T-helper 22 cell (primary cell): ENCODE data around the gene SIT1.

Source experiments
- DNase-seq: peaks from one replicate; pipeline ENCODE4 v3.0.0-alpha.2; 2020; ENCODE audit warnings: low read depth

SIT1 gene, protein sequence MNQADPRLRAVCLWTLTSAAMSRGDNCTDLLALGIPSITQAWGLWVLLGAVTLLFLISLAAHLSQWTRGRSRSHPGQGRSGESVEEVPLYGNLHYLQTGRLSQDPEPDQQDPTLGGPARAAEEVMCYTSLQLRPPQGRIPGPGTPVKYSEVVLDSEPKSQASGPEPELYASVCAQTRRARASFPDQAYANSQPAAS

DNA sequence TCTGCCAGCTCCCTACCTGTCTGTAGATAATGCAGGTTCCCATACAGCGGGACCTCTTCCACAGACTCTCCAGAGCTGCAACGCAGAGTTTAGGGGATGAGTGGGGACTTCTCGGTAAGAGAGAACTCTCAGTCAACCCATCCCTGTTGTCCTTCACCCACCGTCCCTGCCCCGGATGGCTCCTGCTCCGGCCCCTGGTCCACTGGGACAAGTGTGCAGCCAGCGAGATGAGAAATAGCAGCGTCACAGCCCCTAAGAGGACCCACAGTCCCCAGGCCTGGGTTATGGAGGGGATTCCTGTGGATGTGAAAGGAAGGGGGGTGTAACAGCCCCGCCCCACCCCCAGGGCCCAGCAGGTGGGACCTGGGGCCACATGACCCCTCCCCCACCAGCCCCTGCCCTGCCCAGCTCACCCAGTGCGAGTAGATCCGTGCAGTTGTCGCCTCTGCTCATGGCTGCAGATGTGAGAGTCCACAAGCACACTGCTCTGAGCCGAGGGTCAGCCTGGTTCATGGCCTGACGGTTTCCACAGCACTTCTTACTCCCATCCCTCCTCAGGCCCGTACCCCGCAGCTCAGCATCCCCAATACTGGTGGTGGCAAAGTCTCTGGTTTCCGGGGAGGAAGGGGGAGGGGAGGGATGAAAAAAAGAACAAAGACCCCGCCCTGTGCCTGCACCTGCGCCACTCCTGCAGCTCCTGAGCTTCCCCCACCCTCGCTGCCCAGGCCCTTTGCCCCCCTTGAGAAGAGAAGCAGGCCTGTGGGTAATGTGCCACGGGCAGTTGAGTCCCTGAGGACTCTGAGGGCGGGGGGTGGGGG is at the start of gene SIT1:
Gene SIT1, minus strand, starts transcription at position 591 of the 818 bp plus-strand sequence. Its CDS starts 78 bp downstream, at position 513.
- DNase-seq = no peak

DNA sequence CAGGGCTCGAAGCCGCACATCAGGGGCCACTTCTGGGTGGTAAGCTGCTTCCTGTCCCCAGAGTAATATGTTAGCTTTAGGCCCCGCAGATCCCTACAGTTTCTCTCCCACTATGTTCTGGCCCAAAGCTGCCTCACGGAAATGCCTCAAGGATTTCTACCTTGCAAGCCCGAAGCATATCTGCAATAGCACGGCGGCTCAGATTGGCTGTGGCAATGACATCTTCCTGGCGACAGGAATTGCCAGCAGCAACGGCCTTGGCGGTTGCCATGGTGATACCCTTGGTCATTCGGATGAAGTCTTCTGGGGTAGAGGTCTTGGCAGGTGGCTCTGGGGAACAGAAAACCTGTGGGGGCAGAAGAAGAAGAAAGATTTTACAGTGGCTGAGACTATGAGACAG is 49.3 kb upstream of the SIT1 start:
- DNase-seq = no peak

- no peak for DNase-seq
These were observed 47.5 kb upstream of the SIT1 start for GRCh38 chr9:35698231-35698630.

DNA sequence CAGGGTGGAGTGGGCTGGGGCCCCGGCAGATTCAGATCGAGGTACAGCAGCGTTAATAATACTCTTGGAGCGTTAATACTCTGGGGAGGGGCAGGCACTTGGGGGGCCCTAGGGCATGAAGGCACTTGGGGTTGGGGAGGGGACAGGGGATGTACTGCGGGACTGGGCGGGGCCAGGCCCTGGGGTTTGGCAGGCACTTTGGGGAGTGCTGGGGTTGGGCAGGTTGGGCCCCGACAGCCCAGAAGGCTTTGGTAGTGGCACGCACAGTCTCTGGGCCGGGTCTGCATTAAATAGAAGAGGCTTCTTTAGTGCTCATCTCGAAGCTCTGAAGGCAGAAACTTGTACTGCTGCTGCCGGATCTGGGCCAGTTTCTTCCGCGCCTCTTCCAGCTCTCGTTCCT is 46.8 kb upstream of the SIT1 start:
- no peak for DNase-seq

- DNase-seq = no peak
These were observed 45.9 kb upstream of the SIT1 start for GRCh38 chr9:35696520-35697215.

DNA sequence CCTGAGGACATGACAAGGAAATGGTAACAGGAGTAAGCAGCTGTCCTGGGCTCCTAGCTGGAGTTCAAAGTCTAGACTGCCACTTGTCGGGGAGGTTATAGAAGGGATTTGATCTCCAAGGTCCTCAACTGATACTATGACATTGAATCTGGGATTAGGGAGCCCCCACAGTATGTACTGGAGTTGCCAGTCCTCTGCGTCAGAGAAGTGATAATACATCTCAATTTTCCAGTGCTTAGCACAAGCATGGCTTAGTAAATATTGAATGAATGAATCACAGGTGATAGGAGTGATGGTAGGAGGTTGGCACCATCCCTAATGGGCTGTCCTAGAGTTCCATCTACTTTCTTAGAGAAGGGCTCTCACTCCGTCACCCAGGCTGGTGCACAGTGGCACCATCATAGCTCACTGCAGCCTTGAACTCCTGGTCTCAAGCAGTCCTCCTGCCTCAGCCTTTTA is 45.2 kb upstream of the SIT1 start:
- DNase-seq = no peak

GRCh38 chr9:35691757-35692301 is 41.1 kb upstream of the SIT1 start:
- DNase-seq = no peak

- no peak for DNase-seq
These were observed 40.6 kb upstream of the SIT1 start for GRCh38 chr9:35691334-35691650.

DNA sequence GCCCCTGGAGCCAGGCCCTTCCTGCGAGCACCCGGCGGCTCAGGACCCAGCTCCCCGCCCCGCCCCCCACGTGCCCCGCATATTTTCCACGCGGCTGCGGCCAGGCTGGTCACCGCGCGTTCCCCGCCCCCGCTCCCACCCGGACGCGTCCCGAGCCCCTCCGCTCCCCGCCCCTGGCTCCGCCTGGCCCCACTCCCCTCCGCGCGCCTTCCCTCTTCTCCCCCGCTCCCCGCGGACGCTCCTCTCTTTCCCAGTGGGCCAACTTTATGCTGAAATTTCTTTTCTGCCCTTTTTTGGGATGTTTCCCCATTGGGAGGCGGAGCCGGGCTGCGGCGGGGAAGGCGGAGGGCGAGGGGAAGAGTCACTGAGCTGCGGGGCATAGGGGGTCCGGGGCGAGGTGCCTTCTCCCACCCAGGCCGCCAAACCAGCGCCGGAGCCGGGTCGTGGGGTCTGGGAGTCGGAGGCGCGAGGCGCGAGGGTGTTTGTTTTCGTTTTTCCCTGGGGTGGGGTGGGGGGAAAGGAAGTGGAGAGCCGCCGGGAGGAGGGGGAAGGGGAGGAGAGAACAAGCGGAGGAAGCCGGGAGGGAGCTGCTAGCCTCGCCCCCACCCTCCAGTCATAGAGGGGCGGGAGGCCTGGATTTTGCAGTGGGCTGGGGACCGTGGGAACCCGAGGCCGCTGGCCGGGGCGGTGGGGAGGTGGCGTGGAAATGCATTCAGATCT is 40.0 kb upstream of the SIT1 start:
- peak; percentile 8 for DNase-seq

DNA sequence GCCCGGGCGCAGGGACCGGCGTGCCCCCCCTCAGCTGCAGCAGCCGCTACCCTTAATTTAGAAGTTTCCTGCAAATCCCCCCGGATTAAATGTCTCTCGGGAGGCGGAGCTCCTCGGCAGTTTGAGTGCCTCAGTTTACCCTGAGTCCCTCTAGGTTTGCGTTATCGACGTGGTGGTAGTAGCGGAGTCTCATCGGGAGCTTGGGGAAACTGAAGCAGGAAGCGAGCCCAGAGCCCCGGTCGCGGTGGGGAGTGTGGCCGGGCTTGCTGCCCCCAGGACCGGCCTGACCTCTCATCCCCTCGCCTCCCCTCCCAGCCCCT is 39.5 kb upstream of the SIT1 start:
- DNase-seq = no peak

DNA sequence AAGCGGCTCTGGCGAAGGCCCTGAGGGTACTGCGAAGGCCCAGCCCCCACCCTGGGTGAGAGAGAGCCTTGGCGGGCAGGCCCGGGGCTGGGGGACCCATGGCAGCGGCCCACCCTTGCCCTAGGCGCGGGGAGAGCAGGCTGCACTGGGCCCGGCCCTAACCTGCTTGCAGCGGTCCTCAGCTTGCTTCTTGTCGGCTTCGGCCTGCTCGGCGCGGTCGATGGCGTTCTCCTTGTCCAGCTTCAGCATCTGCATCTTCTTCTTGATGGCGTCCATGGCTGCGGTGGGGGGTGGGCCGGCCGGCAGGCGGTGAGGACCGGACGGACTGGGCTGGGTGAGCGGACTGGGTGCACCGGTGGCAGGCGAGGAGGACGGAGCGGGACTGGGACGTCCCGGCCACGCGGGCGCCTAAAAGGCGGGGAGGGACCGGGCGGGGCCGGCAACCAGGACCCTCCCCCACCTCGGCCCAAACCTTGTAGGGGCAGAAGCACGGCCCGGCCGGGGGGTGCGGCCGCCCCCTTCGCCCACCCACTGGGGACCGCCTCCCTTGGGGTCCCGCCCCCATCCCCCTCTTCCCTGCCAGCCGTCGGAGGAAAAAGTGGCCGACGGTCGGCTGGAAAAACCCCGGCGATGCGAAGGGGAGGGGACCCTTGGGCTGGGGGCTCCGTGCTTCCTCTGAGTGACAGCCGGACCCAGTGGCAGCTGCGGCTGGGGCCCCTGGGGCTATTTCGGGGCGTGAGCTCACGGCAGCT is 39.0 kb upstream of the SIT1 start, which contains the start of gene TPM2:
Gene TPM2, minus strand, starts transcription at position 384 of the 752 bp plus-strand sequence. Its CDS starts 108 bp downstream, at position 276.
- DNase-seq = no peak

- no peak for DNase-seq
These were observed 38.1 kb upstream of the SIT1 start for GRCh38 chr9:35688558-35689541.

- no peak for DNase-seq
These were observed 37.3 kb upstream of the SIT1 start for GRCh38 chr9:35687972-35688557.

- DNase-seq = no peak
These were observed 36.6 kb upstream of the SIT1 start for GRCh38 chr9:35687306-35687705.

DNA sequence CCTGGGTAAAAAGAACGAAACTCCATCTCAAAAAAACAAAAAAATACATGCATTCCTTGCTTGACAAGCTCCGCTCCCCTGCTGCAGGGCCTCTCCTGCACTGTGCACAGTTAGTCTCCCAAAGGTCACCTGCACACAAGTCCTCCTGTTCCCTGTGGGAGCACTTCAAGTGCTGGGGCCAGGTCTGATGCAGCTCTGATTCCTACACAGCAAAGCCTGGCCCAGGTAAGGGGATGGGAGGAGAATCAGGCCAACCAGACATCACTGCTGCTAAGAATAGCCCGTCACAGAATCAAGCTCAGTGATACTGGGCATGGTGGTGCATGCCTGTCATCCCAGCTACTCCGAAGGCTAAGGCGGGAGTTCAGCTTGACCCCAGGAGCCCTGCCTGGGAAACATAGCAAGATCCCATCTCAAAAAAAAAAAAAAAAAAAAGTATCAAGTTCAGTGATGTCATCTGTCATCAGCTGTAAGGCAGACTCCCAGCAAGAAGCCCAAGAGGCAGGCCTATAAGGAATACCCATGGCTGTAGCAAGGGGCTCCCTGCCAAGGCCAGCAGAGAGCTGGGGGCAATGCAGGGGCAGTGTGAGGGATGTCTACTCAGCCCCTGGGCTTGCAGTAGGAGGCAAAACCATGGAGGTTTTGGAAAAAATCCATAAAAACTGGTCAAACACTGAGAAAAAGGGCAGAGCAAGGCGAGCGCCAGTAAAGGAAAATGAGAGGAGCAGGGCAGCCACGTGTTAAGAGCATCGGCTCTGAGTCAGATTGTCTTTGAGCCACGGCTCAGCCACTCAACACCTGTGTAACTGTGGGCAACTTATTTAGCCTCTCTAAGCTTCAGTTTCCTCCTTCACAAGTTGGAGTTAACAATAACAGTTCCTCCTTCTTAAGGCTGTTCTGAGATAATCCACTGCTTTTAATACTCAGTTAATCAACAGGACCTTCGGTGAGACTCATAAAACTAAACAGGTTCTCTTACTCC is 35.8 kb upstream of the SIT1 start:
- DNase-seq = no peak

GRCh38 chr9:35685506-35685905 is 34.8 kb upstream of the SIT1 start:
- DNase-seq = no peak

GRCh38 chr9:35684921-35685320 is 34.2 kb upstream of the SIT1 start:
- DNase-seq = no peak

DNA sequence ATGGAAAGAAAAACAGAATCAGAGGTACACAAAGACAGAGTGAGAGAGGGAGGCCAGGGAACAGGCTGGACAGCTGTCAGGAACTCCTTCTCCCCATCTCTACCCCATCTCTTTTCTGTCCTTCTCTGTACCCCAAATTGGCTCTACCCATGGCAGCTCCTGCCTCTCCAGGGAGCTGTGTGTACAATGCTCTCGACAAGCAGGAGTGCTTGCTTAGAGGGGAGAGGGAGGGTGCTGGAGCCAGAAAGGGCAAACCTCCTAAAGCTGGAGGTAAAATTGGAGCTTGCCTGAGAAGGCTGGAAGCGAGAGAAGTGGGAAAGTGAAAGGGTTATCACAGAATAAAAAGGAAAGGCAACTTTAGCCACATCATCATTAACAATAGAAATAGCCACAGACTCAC is 32.6 kb upstream of the SIT1 start:
- DNase-seq = no peak
